HepG2 (cell line): ENCODE results near the gene CD6. TPM values are rescaled to one million over a fixed set of nuclear protein-coding genes. Genes with fewer than 3 reads are reported as not detected.

Experiments used
- ATAC-seq: fragments of 200-7000 bp; cut with Tn5 transposase; 3 replicates; pipeline ENCODE4 v1.9.1; 2020; ENCODE audit warnings: mild to moderate bottlenecking, moderate library complexity
- BruUV-seq: library from RNA; stranded (reverse); fragments of 400-500 nt; replicated peaks from 2 replicates; lab custom pipeline; 2021; lab: Mats Ljungman, UMichigan
- CTCF ChIA-PET: fragments of 300-600 bp; formaldehyde crosslinking; extraction: SDS; loops from one replicate; lab custom pipeline; 2021; ENCODE audit warnings: low total read pairs, inconsistent platforms, low intra/inter-chr PET ratio; lab: Yijun Ruan, JAX
- POLR2A ChIA-PET: fragments of 350-600 bp; sonication (Branson Sonifier 250); formaldehyde crosslinking; loops from one replicate; lab custom pipeline; 2020; ENCODE audit warnings: antibody characterized with exemption, inconsistent platforms; lab: Yijun Ruan, JAX
- DNase-seq: peaks from one replicate; pipeline ENCODE4 v3.0.0-alpha.2; 2015; ENCODE audit warnings: low spot score
- FAIRE-seq: peaks from 3 replicates; lab custom pipeline; 2011; peaks lifted over from hg19 to GRCh38; lab: Jason Lieb, UNC
- H2AFZ ChIP-seq: one replicate; pipeline ENCODE4 v1.6.1; 2011; ENCODE audit warnings: low read length, inconsistent platforms
- H3K27ac ChIP-seq: fragments of 300-600 bp; 3 replicates; pipeline ENCODE4 v1.8.0; 2011; ENCODE audit warnings: mixed run types, mild to moderate bottlenecking, mixed read lengths, low read length, inconsistent platforms; ENCODE audit not compliant: insufficient read depth; ENCODE audit errors: extremely low read length
- H3K27me3 ChIP-seq, 2 experiments: fragments of 200-600 bp in 1 of 2; 2 replicates in 1 of 2; 3 replicates in 1 of 2; pipeline versions ENCODE4 v1.6.0 to v1.8.0; 2011; ENCODE audit warnings: low read length in 2 of 2, mild to moderate bottlenecking in 2 of 2, moderate library complexity in 2 of 2, inconsistent platforms in 1 of 2; ENCODE audit not compliant: insufficient read depth in 2 of 2, control insufficient read depth in 1 of 2
- H3K36me3 ChIP-seq, 2 experiments: fragments of 200-600 bp in 1 of 2; replicated peaks in 1 of 2; 2 replicates in 1 of 2; 3 replicates in 1 of 2; pipeline versions ENCODE4 v1.5.1 to v1.8.0; 2011; ENCODE audit warnings: low read length in 2 of 2, inconsistent platforms in 1 of 2; ENCODE audit not compliant: insufficient read depth in 2 of 2, control insufficient read depth in 1 of 2
- H3K4me1 ChIP-seq: 2 replicates; pipeline ENCODE4 v1.5.1; 2012; ENCODE audit warnings: low read length, inconsistent platforms; ENCODE audit not compliant: insufficient read depth
- H3K4me2 ChIP-seq: 2 replicates; pipeline ENCODE4 v1.6.0; 2011; ENCODE audit warnings: low read depth, low read length, inconsistent platforms
- H3K4me3 ChIP-seq, 3 experiments: fragments of 200-600 bp in 1 of 3; sonication (generic), shearing (Covaris generic) in 1 of 3; replicated peaks in 1 of 3; 2 replicates each; pipeline ENCODE4 v1.5.1; 2011 to 2016; ENCODE audit warnings: low read length in 3 of 3, inconsistent platforms in 2 of 3, low read depth in 2 of 3, mild to moderate bottlenecking in 2 of 3, control low read depth in 1 of 3, mixed read lengths in 1 of 3; ENCODE audit not compliant: insufficient read depth in 1 of 3
- H3K79me2 ChIP-seq: one replicate; pipeline ENCODE4 v1.6.1; 2011; ENCODE audit warnings: low read length, inconsistent platforms; ENCODE audit not compliant: insufficient read depth
- H3K9ac ChIP-seq: 2 replicates; pipeline ENCODE4 v1.6.0; 2011; ENCODE audit warnings: mild to moderate bottlenecking, low read depth, low read length, inconsistent platforms; ENCODE audit not compliant: insufficient read depth
- H3K9me3 ChIP-seq: 2 replicates; pipeline ENCODE4 v1.5.1; 2012; ENCODE audit warnings: mild to moderate bottlenecking, low read length
- H4K20me1 ChIP-seq: 2 replicates; pipeline ENCODE4 v1.6.0; 2011; ENCODE audit warnings: inconsistent platforms, mild to moderate bottlenecking, low read length, moderate library complexity; ENCODE audit not compliant: insufficient read depth
- ARID4A ChIP-seq: sonication (generic); formaldehyde crosslinking; IDR thresholded peaks from 2 replicates; pipeline ENCODE4 v1.5.0; 2020; ENCODE audit warnings: mild to moderate bottlenecking, missing genetic modification reagents, borderline replicate concordance
- ARNT2 ChIP-seq: sonication (generic); formaldehyde crosslinking; IDR thresholded peaks from 2 replicates; pipeline ENCODE4 v1.8.0; 2022; ENCODE audit warnings: mild to moderate bottlenecking, low read depth, missing genetic modification reagents, moderate library complexity
- EEA1 ChIP-seq: sonication (generic); formaldehyde crosslinking; IDR thresholded peaks from 2 replicates; pipeline ENCODE4 v1.5.1; 2020; ENCODE audit warnings: mild to moderate bottlenecking, missing genetic modification reagents, borderline replicate concordance
- FOXO1 ChIP-seq: sonication (generic); formaldehyde crosslinking; IDR thresholded peaks from 2 replicates; pipeline ENCODE4 v1.4.0; 2020; ENCODE audit warnings: missing genetic modification reagents
- TCF7 ChIP-seq: sonication (generic); IDR thresholded peaks from 2 replicates; pipeline ENCODE4 v1.6.1; 2016; ENCODE audit warnings: antibody characterized with exemption, low read depth
- ZNF225 ChIP-seq: sonication (generic); formaldehyde crosslinking; IDR thresholded peaks from 2 replicates; pipeline ENCODE4 v1.4.0; 2020; ENCODE audit warnings: mild to moderate bottlenecking, missing genetic modification reagents
- ZNF296 ChIP-seq: sonication (generic); formaldehyde crosslinking; conservative IDR thresholded peaks from 2 replicates; pipeline ENCODE4 v1.5.0; 2020; ENCODE audit warnings: mild to moderate bottlenecking, missing genetic modification reagents
- ZNF317 ChIP-seq: sonication (generic); formaldehyde crosslinking; IDR thresholded peaks from 2 replicates; pipeline ENCODE4 v1.5.0; 2020; ENCODE audit warnings: mild to moderate bottlenecking, missing genetic modification reagents
- ZSCAN25 ChIP-seq: sonication (generic); formaldehyde crosslinking; IDR thresholded peaks from 2 replicates; pipeline ENCODE4 v1.8.0; 2022; ENCODE audit warnings: mild to moderate bottlenecking, missing genetic modification reagents
- WGBS: methylation state at CpG from one replicate; pipeline ENCODE4 v1.1.6; 2017; ENCODE audit warnings: low lambda C conversion rate; 5-methylcytosine and 5-hydroxymethylcytosine counted together
- in situ Hi-C: cut with HindIII; loops from 2 replicates; pipeline ENCODE4 v1.10.0; 2017; ENCODE audit warnings: low pct_unique_long_range_greater_than_20kb; ENCODE audit not compliant: extremely low pct_ligation_motif_present
- intact Hi-C: fragments of 100-400 bp; cut with micrococcal nuclease; formaldehyde crosslinking; loops from one replicate; pipeline ENCODE4 v1.10.0; 2022; ENCODE audit not compliant: unreplicated experiment
- polyA plus RNA-seq, 8 experiments: library from polyadenylated mRNA; depleted of rRNA in 3 of 8; stranded (reverse) in 7 of 8; unstranded in 1 of 8; fragments of >200 nt; fragmentation: Illumina TruSeq in 4 of 8; extraction: Trizol in 4 of 8; gene quantifications; 2 replicates each; pipeline versions ENCODE4 v1.2.1 to v1.2.3, GENCODE V29; 2011 to 2016; ENCODE audit warnings: low read depth in 4 of 8, missing spikeins in 1 of 8, mixed read lengths in 1 of 8; ENCODE audit not compliant: insufficient read depth in 1 of 8
- total RNA-seq, 5 experiments: library from RNA; depleted of rRNA; stranded (reverse); fragments of >200 nt; fragmentation: Illumina TruSeq; extraction: Trizol; gene quantifications; 2 replicates each; pipeline ENCODE4 v1.2.3, GENCODE V29; 2016; ENCODE audit warnings: low read depth in 1 of 5
- TF ChIP-seq, protein P1 (sequence below): sonication (generic); formaldehyde crosslinking; IDR thresholded peaks from 2 replicates; pipeline ENCODE4 v1.8.0; 2022; ENCODE audit warnings: mild to moderate bottlenecking, missing genetic modification reagents
- TF ChIP-seq, protein P2 (sequence below): sonication (generic); formaldehyde crosslinking; IDR thresholded peaks from 2 replicates; pipeline ENCODE4 v1.8.1; 2023; ENCODE audit warnings: mild to moderate bottlenecking, missing genetic modification reagents, borderline replicate concordance
- TF ChIP-seq, protein P3 (sequence below): sonication (generic); formaldehyde crosslinking; IDR thresholded peaks from 2 replicates; pipeline ENCODE4 v1.8.0; 2022; ENCODE audit warnings: mild to moderate bottlenecking, missing genetic modification reagents, moderate library complexity

Gene CD6
- total and polyA plus RNA-seq, 2 of the 13 experiments (the other 11 are each of a cell fraction or from before 2014, with no cell fraction given), result not detected

DNA sequence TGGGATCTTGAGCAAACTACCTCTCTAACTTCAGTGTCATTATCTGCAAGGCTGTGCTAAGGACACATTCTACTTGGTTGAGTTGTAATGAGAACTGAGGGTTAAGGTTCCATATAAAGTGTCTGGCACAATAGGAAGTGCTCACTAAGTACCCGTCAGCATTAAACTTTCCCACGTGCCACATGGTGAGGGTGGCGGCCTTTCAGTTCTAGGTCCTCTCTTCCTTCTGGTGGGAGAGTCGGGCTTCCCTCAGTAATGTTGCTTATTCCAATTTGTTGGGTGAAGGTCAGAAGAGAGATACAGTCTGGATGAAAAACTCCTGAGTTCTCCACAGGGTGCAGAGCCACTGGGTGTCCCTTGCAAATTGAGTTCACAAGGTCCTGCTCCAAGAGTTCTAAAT, 4.6 kb upstream of the CD6 start (continued):
- TF ChIP-seq ARID4A (CRISPR knock-in tag), result no peak
- TF ChIP-seq ZNF225, result no peak
- TF ChIP-seq ARNT2, result no peak
- no peak for TF ChIP-seq ZNF296 (CRISPR knock-in tag)
- TF ChIP-seq FOXO1 (CRISPR knock-in tag), result no peak
- TF ChIP-seq, protein P1, sequence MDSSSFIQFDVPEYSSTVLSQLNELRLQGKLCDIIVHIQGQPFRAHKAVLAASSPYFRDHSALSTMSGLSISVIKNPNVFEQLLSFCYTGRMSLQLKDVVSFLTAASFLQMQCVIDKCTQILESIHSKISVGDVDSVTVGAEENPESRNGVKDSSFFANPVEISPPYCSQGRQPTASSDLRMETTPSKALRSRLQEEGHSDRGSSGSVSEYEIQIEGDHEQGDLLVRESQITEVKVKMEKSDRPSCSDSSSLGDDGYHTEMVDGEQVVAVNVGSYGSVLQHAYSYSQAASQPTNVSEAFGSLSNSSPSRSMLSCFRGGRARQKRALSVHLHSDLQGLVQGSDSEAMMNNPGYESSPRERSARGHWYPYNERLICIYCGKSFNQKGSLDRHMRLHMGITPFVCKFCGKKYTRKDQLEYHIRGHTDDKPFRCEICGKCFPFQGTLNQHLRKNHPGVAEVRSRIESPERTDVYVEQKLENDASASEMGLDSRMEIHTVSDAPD (CRISPR knock-in tag), result no peak
- TF ChIP-seq EEA1 (CRISPR knock-in tag), result no peak

GRCh38 chr11:60968223-60968622, 3.3 kb upstream of the CD6 start:
- no peak for DNase-seq
- no peaks in the 10 kb centered on the region for H3K4me1 ChIP-seq
- intact Hi-C loops (no loop called here), in situ Hi-C loops (no loop called here)
- H3K4me3 ChIP-seq, result no peak overlapping the region
- H2AFZ ChIP-seq, result no peak overlapping the region
- no peaks in the 10 kb centered on the region for H3K9me3 ChIP-seq
- no peak for TF ChIP-seq TCF7
- TF ChIP-seq, protein P2, sequence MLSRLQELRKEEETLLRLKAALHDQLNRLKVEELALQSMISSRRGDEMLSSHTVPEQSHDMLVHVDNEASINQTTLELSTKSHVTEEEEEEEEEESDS (CRISPR knock-in tag), result no peak
- TF ChIP-seq ZNF317, result peak; percentile 96
- TF ChIP-seq, protein P3, sequence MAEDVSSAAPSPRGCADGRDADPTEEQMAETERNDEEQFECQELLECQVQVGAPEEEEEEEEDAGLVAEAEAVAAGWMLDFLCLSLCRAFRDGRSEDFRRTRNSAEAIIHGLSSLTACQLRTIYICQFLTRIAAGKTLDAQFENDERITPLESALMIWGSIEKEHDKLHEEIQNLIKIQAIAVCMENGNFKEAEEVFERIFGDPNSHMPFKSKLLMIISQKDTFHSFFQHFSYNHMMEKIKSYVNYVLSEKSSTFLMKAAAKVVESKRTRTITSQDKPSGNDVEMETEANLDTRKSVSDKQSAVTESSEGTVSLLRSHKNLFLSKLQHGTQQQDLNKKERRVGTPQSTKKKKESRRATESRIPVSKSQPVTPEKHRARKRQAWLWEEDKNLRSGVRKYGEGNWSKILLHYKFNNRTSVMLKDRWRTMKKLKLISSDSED, result no peak
- TF ChIP-seq ZSCAN25, result no peak
- BruUV-seq, result no TSS peak
- ATAC-seq, result no peak
- H3K9ac ChIP-seq, result no peak overlapping the region
- no peaks in the 10 kb centered on the region for H4K20me1 ChIP-seq
- no peak for FAIRE-seq
- WGBS, result 3% methylated on average over 1 of the region's 1 CpG
- ChIA-PET POLR2A (no interaction called here), CTCF (no interaction called here)
- H3K27me3 ChIP-seq, result peaks cover 7 to 51% of the 10 kb centered on the region in 2 experiments; a peak in 4 of 5 replicates
- H3K27ac ChIP-seq, result no peak overlapping the region
- no peaks in the 10 kb centered on the region for H3K79me2 ChIP-seq
- no peak overlapping the region for H3K4me2 ChIP-seq
- no peaks in the 10 kb centered on the region for H3K36me3 ChIP-seq
